HCT116 (cell line): ENCODE results near the gene ATXN1. TPM values are rescaled to one million over a fixed set of nuclear protein-coding genes. Genes with fewer than 3 reads are reported as not detected.

ENCODE experiments used
- ATAC-seq: fragments of 200-7000 bp; cut with Tn5 transposase; 2 replicates; pipeline ENCODE4 v1.9.1; 2020; ENCODE audit warnings: mild to moderate bottlenecking, moderate library complexity
- BruUV-seq: library from RNA; stranded (reverse); fragments of 400-500 nt; replicated peaks from 2 replicates; lab custom pipeline; 2021; lab: Mats Ljungman, UMichigan
- CTCF ChIA-PET: fragments of 300-600 bp; sonication (Branson Sonifier 250); formaldehyde crosslinking; loops from one replicate; lab custom pipeline; 2021; ENCODE audit warnings: antibody characterized with exemption; lab: Charles Lee
- POLR2A ChIA-PET: fragments of 300-600, 350-600 bp; sonication (Branson Sonifier 250); formaldehyde crosslinking; loops from one replicate; lab custom pipeline; 2021; ENCODE audit warnings: antibody characterized with exemption; lab: Charles Lee
- RAD21 ChIA-PET, 2 experiments: fragments of 300-600 bp; sonication (Branson Sonifier 250); formaldehyde crosslinking; loops; one replicate each; lab custom pipeline; 2023; ENCODE audit warnings: low total read pairs in 2 of 2; ENCODE audit not compliant: uncharacterized antibody in 2 of 2, unreplicated experiment in 2 of 2, low non-redundant PET in 1 of 2; lab: Charles Lee
- DNase-seq: peaks from one replicate; pipeline ENCODE4 v3.0.0-alpha.2; 2010; ENCODE audit warnings: low read depth, low spot score
- H2AFZ ChIP-seq: fragments of 200-600 bp; shearing (Covaris generic), sonication (generic); 2 replicates; pipeline ENCODE4 v1.6.1; 2017; ENCODE audit warnings: low read depth, mixed run types, mixed read lengths, antibody characterized with exemption, low read length; ENCODE audit not compliant: poor library complexity, severe bottlenecking
- H3K27ac ChIP-seq: 2 replicates; pipeline ENCODE4 v1.5.1; 2012; ENCODE audit warnings: low read depth, low read length
- H3K27me3 ChIP-seq: fragments of 200-600 bp; sonication (generic); 2 replicates; pipeline ENCODE4 v1.6.1; 2016; ENCODE audit warnings: mixed run types, low read length, mixed read lengths; ENCODE audit not compliant: insufficient read depth
- H3K36me3 ChIP-seq, 2 experiments: fragments of 200-500 bp in 1 of 2; fragments of 200-600 bp in 1 of 2; sonication (Bioruptor generic) in 1 of 2; sonication (generic) in 1 of 2; 2 replicates each; pipeline versions ENCODE4 v1.5.1 to v1.6.1; 2014 to 2016; ENCODE audit warnings: low read length in 2 of 2, inconsistent platforms in 1 of 2, mixed read lengths in 1 of 2, mixed run types in 1 of 2; ENCODE audit not compliant: insufficient read depth in 2 of 2, control insufficient read depth in 1 of 2
- H3K4me1 ChIP-seq, 2 experiments: fragments of 200-600 bp in 1 of 2; sonication (generic) in 1 of 2; 2 replicates each; pipeline versions ENCODE4 v1.5.1 to v1.6.1; 2012 to 2017; ENCODE audit warnings: low read length in 2 of 2, inconsistent platforms in 1 of 2, mild to moderate bottlenecking in 1 of 2, mixed read lengths in 1 of 2, mixed run types in 1 of 2, moderate library complexity in 1 of 2; ENCODE audit not compliant: insufficient read depth in 2 of 2, control insufficient read depth in 1 of 2
- H3K4me2 ChIP-seq: fragments of 200-600 bp; sonication (generic); 2 replicates; pipeline ENCODE4 v1.6.1; 2017; ENCODE audit warnings: mixed run types, low read length, mixed read lengths
- H3K4me3 ChIP-seq, 2 experiments: fragments of 200-600 bp in 1 of 2; sonication (generic) in 1 of 2; replicated peaks in 1 of 2; 2 replicates each; pipeline ENCODE4 v1.5.1; 2011 to 2016; ENCODE audit warnings: low read length in 2 of 2, control low read depth in 1 of 2, low read depth in 1 of 2, mild to moderate bottlenecking in 1 of 2, mixed read lengths in 1 of 2, mixed run types in 1 of 2
- H3K79me2 ChIP-seq: fragments of 200-600 bp; sonication (generic); 2 replicates; pipeline ENCODE4 v1.6.1; 2017; ENCODE audit warnings: mild to moderate bottlenecking, mixed run types, low read length, moderate library complexity, mixed read lengths; ENCODE audit not compliant: insufficient read depth
- H3K9ac ChIP-seq: fragments of 200-600 bp; sonication (generic); 2 replicates; pipeline ENCODE4 v1.6.1; 2016; ENCODE audit warnings: low read length, mixed read lengths
- H3K9me2 ChIP-seq: fragments of 200-600 bp; sonication (generic), shearing (Covaris generic); 2 replicates; pipeline ENCODE4 v1.6.1; 2017; ENCODE audit warnings: mixed run types, mild to moderate bottlenecking, moderate library complexity; ENCODE audit not compliant: insufficient read depth
- H3K9me3 ChIP-seq, 2 experiments: fragments of 200-500 bp in 1 of 2; fragments of 200-600 bp in 1 of 2; sonication (Bioruptor generic) in 1 of 2; sonication (generic) in 1 of 2; 2 replicates each; pipeline ENCODE4 v1.6.1; 2014 to 2017; ENCODE audit warnings: low read length in 2 of 2, mixed read lengths in 2 of 2, inconsistent platforms in 1 of 2, low read depth in 1 of 2, mild to moderate bottlenecking in 1 of 2, mixed run types in 1 of 2, moderate library complexity in 1 of 2; ENCODE audit not compliant: control insufficient read depth in 1 of 2, insufficient read depth in 1 of 2
- H4K20me1 ChIP-seq: fragments of 200-600 bp; sonication (generic), shearing (Covaris generic); 2 replicates; pipeline ENCODE4 v1.6.1; 2017; ENCODE audit warnings: mixed run types, mild to moderate bottlenecking, moderate library complexity; ENCODE audit not compliant: insufficient read depth
- CEBPB ChIP-seq: IDR thresholded peaks from 2 replicates; pipeline ENCODE4 v1.6.1; 2012; ENCODE audit warnings: low read depth
- EGR1 ChIP-seq: IDR thresholded peaks from 2 replicates; pipeline ENCODE4 v1.6.1; 2012; ENCODE audit warnings: low read depth
- EZH2 ChIP-seq: fragments of 200-600 bp; sonication (generic); IDR thresholded peaks from 2 replicates; pipeline ENCODE4 v1.6.1; 2017; ENCODE audit warnings: antibody characterized with exemption, mixed run types
- EZH2phosphoT487 ChIP-seq: fragments of 200-600 bp; IDR thresholded peaks from 2 replicates; pipeline ENCODE4 v1.6.1; 2018; ENCODE audit warnings: antibody characterized with exemption, borderline replicate concordance
- FOSL1 ChIP-seq: IDR thresholded peaks from 2 replicates; pipeline ENCODE4 v1.6.1; 2012; ENCODE audit warnings: low read depth
- JUND ChIP-seq: IDR thresholded peaks from 2 replicates; pipeline ENCODE4 v1.6.1; 2012
- MAX ChIP-seq: IDR thresholded peaks from 2 replicates; pipeline ENCODE4 v1.6.1; 2012
- POLR2AphosphoS5 ChIP-seq: IDR thresholded peaks from 2 replicates; pipeline ENCODE4 v1.6.1; 2011; ENCODE audit warnings: mild to moderate bottlenecking, low read depth, low read length, moderate library complexity
- RAD21 ChIP-seq: IDR thresholded peaks from 2 replicates; pipeline ENCODE4 v1.6.1; 2012; ENCODE audit warnings: low read depth, mild to moderate bottlenecking
- SIN3A ChIP-seq: IDR thresholded peaks from 2 replicates; pipeline ENCODE4 v1.6.1; 2012; ENCODE audit warnings: low read depth
- SP1 ChIP-seq: IDR thresholded peaks from 2 replicates; pipeline ENCODE4 v1.6.1; 2012; ENCODE audit warnings: low read depth
- TCF7L2 ChIP-seq: IDR thresholded peaks from 2 replicates; pipeline ENCODE4 v1.7.0; 2011; ENCODE audit warnings: borderline replicate concordance, inconsistent platforms; ENCODE audit not compliant: insufficient read depth, insufficient read length; ENCODE audit errors: extremely low read depth
- YY1 ChIP-seq: IDR thresholded peaks from 2 replicates; pipeline ENCODE4 v1.6.1; 2011; ENCODE audit warnings: low read length, low read depth, moderate library complexity, mild to moderate bottlenecking; ENCODE audit not compliant: insufficient replicate concordance; ENCODE audit errors: extremely low read depth
- ZFX ChIP-seq: fragments of 450-650 bp; IDR thresholded peaks from 2 replicates; pipeline ENCODE4 v1.6.1; 2017
- ZNF274 ChIP-seq: fragments of 200-500 bp; sonication (Bioruptor generic); IDR thresholded peaks from 2 replicates; pipeline ENCODE4 v1.6.1; 2014; ENCODE audit warnings: mild to moderate bottlenecking, low read depth, low read length, inconsistent platforms
- intact Hi-C: fragments of 100-400 bp; cut with micrococcal nuclease; formaldehyde crosslinking; loops from 2 replicates; pipeline ENCODE4 v1.10.0; 2022
- total RNA-seq: library from RNA; stranded (reverse); gene quantifications from one replicate; pipeline ENCODE4 v1.2.1, GENCODE V29; 2021; ENCODE audit not compliant: unreplicated experiment
- TF ChIP-seq, protein P1 (sequence below), 3 experiments: fragments of 200-600 bp in 1 of 3; sonication (generic) in 1 of 3; IDR thresholded peaks in 2 of 3; conservative IDR thresholded peaks in 1 of 3; 2 replicates each; pipeline ENCODE4 v1.5.1; 2012 to 2017; ENCODE audit warnings: low read depth in 2 of 3, low read length in 2 of 3, antibody characterized with exemption in 1 of 3, borderline replicate concordance in 1 of 3, control low read depth in 1 of 3, mild to moderate bottlenecking in 1 of 3, mixed read lengths in 1 of 3, mixed run types in 1 of 3, moderate library complexity in 1 of 3; ENCODE audit not compliant: insufficient read depth in 1 of 3
- TF ChIP-seq, protein P2 (sequence below): IDR thresholded peaks from 2 replicates; pipeline ENCODE4 v1.6.1; 2011; ENCODE audit warnings: mild to moderate bottlenecking, low read length, moderate library complexity; ENCODE audit not compliant: insufficient replicate concordance; ENCODE audit errors: extremely low read depth
- TF ChIP-seq, protein P3 (sequence below): IDR thresholded peaks from 2 replicates; pipeline ENCODE4 v1.6.1; 2012; ENCODE audit warnings: low read depth

Gene ATXN1
- total RNA-seq, 1 experiment from 2014 or later: 21.0 TPM

DNA sequence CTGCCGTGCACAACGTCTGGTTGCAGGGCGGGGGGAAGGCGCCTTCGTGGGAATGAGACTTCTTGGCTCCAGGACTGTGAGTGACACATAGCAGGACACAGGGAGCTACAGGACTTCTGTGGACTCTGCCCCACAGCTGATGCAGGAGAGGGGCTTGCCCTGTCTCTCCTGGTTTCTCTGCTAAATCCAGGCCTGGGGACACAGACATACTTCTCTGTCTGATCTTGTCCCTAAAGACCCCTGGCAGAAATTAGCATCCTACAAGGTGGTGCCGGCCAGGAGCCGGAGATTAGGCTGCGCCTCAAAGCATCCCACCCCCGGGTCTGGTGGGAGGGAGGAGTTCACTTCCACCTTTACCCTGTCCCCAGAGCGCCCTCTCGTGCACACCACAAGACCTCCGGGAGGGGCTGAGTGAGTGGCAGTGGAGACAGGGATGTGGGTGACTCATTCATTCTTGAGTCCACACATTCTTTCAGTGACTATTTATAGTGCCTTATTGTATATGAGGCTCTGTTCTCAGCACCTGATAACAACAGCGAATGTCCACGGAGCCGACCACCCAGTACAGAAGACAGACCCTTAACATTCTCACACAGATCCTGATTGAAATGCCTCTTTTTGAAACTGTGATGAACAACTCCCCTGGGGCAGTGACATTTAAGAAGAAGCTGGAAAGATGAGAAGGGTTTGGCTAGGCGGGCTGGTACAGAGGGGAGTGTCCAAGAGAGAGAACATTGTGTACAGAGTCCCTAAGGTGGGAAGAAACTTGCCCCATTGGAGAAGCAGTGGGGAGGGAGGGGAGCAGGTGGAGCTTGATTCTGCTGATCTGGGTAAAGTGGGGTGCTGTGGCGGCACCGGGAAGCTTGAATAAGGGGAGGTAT lies 483.9 kb downstream of the ATXN1 start:
- ATAC-seq (peak; percentile 96), DNase-seq (peak; percentile 83)
- Histone ChIP-seq H3K9me3 (no peaks in the 10 kb centered on the region), H3K79me2 (no peaks in the 10 kb centered on the region), H3K4me2 (peak overlapping the region; percentile 86), H2AFZ (peak overlapping the region; percentile 79), H4K20me1 (no peaks in the 10 kb centered on the region), H3K4me1 (peaks cover 26 to 27% of the 10 kb centered on the region in 2 experiments), H3K9ac (peak overlapping the region; percentile 51), H3K27ac (peak overlapping the region; percentile 74), H3K4me3 (peak overlapping the region in 1 of 2 experiments; percentile 50; a peak in 3 of 4 replicates), H3K36me3 (no peaks in the 10 kb centered on the region), H3K9me2 (no peaks in the 10 kb centered on the region), H3K27me3 (no peaks in the 10 kb centered on the region)
- CTCF ChIA-PET: interaction anchor here (0.6 to 2.3 kb wide), 5 partner anchors 38 to 809 kb away, joined by 3 to 9 read pairs (median 4); partner anchors contain the start of genes ATXN1 and GMPR
- RAD21 ChIA-PET: interaction anchor here in 1 of 2 experiments (0.6 to 1.4 kb wide), 2 partner anchors 8 to 38 kb away, joined by 3 to 4 read pairs; no protein-coding TSS in a partner anchor
- POLR2A ChIA-PET: no interaction called here
- intact Hi-C loops: loop anchor here (1.0 kb wide), 1 partner anchor 38 kb away; no protein-coding TSS in a partner anchor
- BruUV-seq: no TSS peak
- TF ChIP-seq, protein P1, sequence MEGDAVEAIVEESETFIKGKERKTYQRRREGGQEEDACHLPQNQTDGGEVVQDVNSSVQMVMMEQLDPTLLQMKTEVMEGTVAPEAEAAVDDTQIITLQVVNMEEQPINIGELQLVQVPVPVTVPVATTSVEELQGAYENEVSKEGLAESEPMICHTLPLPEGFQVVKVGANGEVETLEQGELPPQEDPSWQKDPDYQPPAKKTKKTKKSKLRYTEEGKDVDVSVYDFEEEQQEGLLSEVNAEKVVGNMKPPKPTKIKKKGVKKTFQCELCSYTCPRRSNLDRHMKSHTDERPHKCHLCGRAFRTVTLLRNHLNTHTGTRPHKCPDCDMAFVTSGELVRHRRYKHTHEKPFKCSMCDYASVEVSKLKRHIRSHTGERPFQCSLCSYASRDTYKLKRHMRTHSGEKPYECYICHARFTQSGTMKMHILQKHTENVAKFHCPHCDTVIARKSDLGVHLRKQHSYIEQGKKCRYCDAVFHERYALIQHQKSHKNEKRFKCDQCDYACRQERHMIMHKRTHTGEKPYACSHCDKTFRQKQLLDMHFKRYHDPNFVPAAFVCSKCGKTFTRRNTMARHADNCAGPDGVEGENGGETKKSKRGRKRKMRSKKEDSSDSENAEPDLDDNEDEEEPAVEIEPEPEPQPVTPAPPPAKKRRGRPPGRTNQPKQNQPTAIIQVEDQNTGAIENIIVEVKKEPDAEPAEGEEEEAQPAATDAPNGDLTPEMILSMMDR (IDR thresholded peaks at IDR 0.05 in 2 of 3, conservative IDR thresholded peaks at IDR 0.05 in 1 of 3; ENCODE audit: borderline replicate concordance in 1 of 3, insufficient read depth in 1 of 3, low read depth in 2 of 3, low read length in 2 of 3): peak; percentile 69 to 85 (median 80)
- peak; percentile 80 for TF ChIP-seq FOSL1
- no peak for TF ChIP-seq EZH2
- TF ChIP-seq TCF7L2: no peak
- peak; percentile 78 for TF ChIP-seq JUND
- TF ChIP-seq EGR1: peak; percentile 61
- TF ChIP-seq, protein P2, sequence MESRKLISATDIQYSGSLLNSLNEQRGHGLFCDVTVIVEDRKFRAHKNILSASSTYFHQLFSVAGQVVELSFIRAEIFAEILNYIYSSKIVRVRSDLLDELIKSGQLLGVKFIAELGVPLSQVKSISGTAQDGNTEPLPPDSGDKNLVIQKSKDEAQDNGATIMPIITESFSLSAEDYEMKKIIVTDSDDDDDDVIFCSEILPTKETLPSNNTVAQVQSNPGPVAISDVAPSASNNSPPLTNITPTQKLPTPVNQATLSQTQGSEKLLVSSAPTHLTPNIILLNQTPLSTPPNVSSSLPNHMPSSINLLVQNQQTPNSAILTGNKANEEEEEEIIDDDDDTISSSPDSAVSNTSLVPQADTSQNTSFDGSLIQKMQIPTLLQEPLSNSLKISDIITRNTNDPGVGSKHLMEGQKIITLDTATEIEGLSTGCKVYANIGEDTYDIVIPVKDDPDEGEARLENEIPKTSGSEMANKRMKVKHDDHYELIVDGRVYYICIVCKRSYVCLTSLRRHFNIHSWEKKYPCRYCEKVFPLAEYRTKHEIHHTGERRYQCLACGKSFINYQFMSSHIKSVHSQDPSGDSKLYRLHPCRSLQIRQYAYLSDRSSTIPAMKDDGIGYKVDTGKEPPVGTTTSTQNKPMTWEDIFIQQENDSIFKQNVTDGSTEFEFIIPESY: no peak
- peak; percentile 57 for TF ChIP-seq SP1
- TF ChIP-seq, protein P3, sequence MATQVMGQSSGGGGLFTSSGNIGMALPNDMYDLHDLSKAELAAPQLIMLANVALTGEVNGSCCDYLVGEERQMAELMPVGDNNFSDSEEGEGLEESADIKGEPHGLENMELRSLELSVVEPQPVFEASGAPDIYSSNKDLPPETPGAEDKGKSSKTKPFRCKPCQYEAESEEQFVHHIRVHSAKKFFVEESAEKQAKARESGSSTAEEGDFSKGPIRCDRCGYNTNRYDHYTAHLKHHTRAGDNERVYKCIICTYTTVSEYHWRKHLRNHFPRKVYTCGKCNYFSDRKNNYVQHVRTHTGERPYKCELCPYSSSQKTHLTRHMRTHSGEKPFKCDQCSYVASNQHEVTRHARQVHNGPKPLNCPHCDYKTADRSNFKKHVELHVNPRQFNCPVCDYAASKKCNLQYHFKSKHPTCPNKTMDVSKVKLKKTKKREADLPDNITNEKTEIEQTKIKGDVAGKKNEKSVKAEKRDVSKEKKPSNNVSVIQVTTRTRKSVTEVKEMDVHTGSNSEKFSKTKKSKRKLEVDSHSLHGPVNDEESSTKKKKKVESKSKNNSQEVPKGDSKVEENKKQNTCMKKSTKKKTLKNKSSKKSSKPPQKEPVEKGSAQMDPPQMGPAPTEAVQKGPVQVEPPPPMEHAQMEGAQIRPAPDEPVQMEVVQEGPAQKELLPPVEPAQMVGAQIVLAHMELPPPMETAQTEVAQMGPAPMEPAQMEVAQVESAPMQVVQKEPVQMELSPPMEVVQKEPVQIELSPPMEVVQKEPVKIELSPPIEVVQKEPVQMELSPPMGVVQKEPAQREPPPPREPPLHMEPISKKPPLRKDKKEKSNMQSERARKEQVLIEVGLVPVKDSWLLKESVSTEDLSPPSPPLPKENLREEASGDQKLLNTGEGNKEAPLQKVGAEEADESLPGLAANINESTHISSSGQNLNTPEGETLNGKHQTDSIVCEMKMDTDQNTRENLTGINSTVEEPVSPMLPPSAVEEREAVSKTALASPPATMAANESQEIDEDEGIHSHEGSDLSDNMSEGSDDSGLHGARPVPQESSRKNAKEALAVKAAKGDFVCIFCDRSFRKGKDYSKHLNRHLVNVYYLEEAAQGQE: no peak
- no peak for TF ChIP-seq POLR2AphosphoS5
- TF ChIP-seq SIN3A: no peak
- TF ChIP-seq YY1: peak; percentile 6
- no peak for TF ChIP-seq MAX
- TF ChIP-seq ZNF274: no peak
- TF ChIP-seq RAD21: peak; percentile 84
- TF ChIP-seq CEBPB: no peak
- TF ChIP-seq EZH2phosphoT487: no peak
- TF ChIP-seq ZFX: no peak
